PC-3 (cell line): ENCODE results near the gene TCF7L1. TPM values are rescaled to one million over a fixed set of nuclear protein-coding genes. Genes with fewer than 3 reads are reported as not detected.
"Not testable (repeated sequence)": the region's sequence is repeated elsewhere in the genome, so short reads cannot be mapped to it uniquely, and the experiment has no call there.

ENCODE experiments used
- ATAC-seq: fragments of 200-7000 bp; cut with Tn5 transposase; 2 replicates; pipeline ENCODE4 v1.9.1; 2020; ENCODE audit warnings: mild to moderate bottlenecking, moderate library complexity
- BruUV-seq: library from RNA; stranded (reverse); fragments of 400-500 nt; replicated peaks from 2 replicates; lab custom pipeline; 2021; lab: Mats Ljungman, UMichigan
- CTCF ChIA-PET: fragments of 300-600 bp; sonication (Branson Sonifier 250); formaldehyde crosslinking; loops from one replicate; lab custom pipeline; 2022; ENCODE audit warnings: antibody characterized with exemption; lab: Charles Lee
- POLR2A ChIA-PET: fragments of 300-600 bp; sonication (Branson Sonifier 250); formaldehyde crosslinking; loops from one replicate; lab custom pipeline; 2022; ENCODE audit warnings: antibody characterized with exemption; ENCODE audit not compliant: unreplicated experiment; lab: Charles Lee
- DNase-seq: peaks from one replicate; pipeline ENCODE4 v3.0.0-alpha.2; 2015
- H2AFZ ChIP-seq: fragments of 300-600 bp; sonication (generic); 2 replicates; pipeline ENCODE4 v1.6.0; 2016; ENCODE audit warnings: antibody characterized with exemption, low read length
- H3F3A ChIP-seq: fragments of 300-600 bp; sonication (generic); one replicate; pipeline ENCODE4 v1.6.0; 2017; ENCODE audit warnings: antibody characterized with exemption, low read length, control low read depth, mild to moderate bottlenecking; ENCODE audit not compliant: unreplicated experiment
- H3K27ac ChIP-seq: fragments of 300-600 bp; sonication (generic); 2 replicates; pipeline ENCODE4 v1.5.1; 2016; ENCODE audit warnings: mild to moderate bottlenecking, low read length
- H3K27me3 ChIP-seq: fragments of 300-600 bp; sonication (generic); 2 replicates; pipeline ENCODE4 v1.6.1; 2016; ENCODE audit warnings: low read length, mixed read lengths
- H3K36me3 ChIP-seq: fragments of 300-600 bp; sonication (generic); 2 replicates; pipeline ENCODE4 v1.6.1; 2016; ENCODE audit warnings: low read depth, mixed run types, low read length, mixed read lengths
- H3K4me1 ChIP-seq: fragments of 300-600 bp; sonication (generic); 2 replicates; pipeline ENCODE4 v1.5.1; 2016; ENCODE audit warnings: low read length; ENCODE audit not compliant: insufficient read depth
- H3K4me2 ChIP-seq: fragments of 300-600 bp; sonication (generic); 2 replicates; pipeline ENCODE4 v1.6.0; 2016; ENCODE audit warnings: low read length
- H3K4me3 ChIP-seq: fragments of 300-600 bp; sonication (generic); 2 replicates; pipeline ENCODE4 v1.5.1; 2016; ENCODE audit warnings: mild to moderate bottlenecking, low read length, mixed read lengths
- H3K79me2 ChIP-seq: fragments of 300-600 bp; sonication (generic); 2 replicates; pipeline ENCODE4 v1.6.1; 2017; ENCODE audit warnings: low read length, mixed read lengths
- H3K9ac ChIP-seq: fragments of 300-600 bp; sonication (generic); 2 replicates; pipeline ENCODE4 v1.6.0; 2016; ENCODE audit warnings: mild to moderate bottlenecking, low read length
- H3K9me2 ChIP-seq: fragments of 300-600 bp; sonication (generic); replicated peaks from 2 replicates; pipeline ENCODE4 v1.6.1; 2016; ENCODE audit warnings: mixed run types, low read length, mixed read lengths
- H3K9me3 ChIP-seq: fragments of 300-600 bp; sonication (generic); 2 replicates; pipeline ENCODE4 v1.6.1; 2016; ENCODE audit warnings: low read length, mixed read lengths
- H4K20me1 ChIP-seq: fragments of 300-600 bp; sonication (generic); 2 replicates; pipeline ENCODE4 v1.6.1; 2016; ENCODE audit warnings: low read length, mixed read lengths
- CTCF ChIP-seq: fragments of 300-600 bp; sonication (generic); conservative IDR thresholded peaks from 2 replicates; pipeline ENCODE4 v1.5.1; 2017; ENCODE audit warnings: antibody characterized with exemption, low read depth, mild to moderate bottlenecking, low read length
- EZH2 ChIP-seq: fragments of 300-600 bp; sonication (generic); IDR thresholded peaks from one replicate; pipeline ENCODE4 v1.6.1; 2017; ENCODE audit warnings: antibody characterized with exemption, mild to moderate bottlenecking, low read length; ENCODE audit not compliant: unreplicated experiment
- EZH2phosphoT487 ChIP-seq: fragments of 300-600 bp; sonication (generic); IDR thresholded peaks from 2 replicates; pipeline ENCODE4 v1.6.1; 2018; ENCODE audit warnings: mild to moderate bottlenecking, antibody characterized with exemption, low read length, borderline replicate concordance
- intact Hi-C: fragments of 100-400 bp; cut with micrococcal nuclease; formaldehyde crosslinking; loops from 2 replicates; pipeline ENCODE4 v1.9.0; 2023
- total RNA-seq: library from RNA; depleted of rRNA; stranded (reverse); fragments of >200 nt; gene quantifications from 2 replicates; pipeline ENCODE4 v1.2.3, GENCODE V29; 2014

The TCF7L1 gene
- total RNA-seq, 1 experiment from 2014 or later = 1.8 TPM

DNA sequence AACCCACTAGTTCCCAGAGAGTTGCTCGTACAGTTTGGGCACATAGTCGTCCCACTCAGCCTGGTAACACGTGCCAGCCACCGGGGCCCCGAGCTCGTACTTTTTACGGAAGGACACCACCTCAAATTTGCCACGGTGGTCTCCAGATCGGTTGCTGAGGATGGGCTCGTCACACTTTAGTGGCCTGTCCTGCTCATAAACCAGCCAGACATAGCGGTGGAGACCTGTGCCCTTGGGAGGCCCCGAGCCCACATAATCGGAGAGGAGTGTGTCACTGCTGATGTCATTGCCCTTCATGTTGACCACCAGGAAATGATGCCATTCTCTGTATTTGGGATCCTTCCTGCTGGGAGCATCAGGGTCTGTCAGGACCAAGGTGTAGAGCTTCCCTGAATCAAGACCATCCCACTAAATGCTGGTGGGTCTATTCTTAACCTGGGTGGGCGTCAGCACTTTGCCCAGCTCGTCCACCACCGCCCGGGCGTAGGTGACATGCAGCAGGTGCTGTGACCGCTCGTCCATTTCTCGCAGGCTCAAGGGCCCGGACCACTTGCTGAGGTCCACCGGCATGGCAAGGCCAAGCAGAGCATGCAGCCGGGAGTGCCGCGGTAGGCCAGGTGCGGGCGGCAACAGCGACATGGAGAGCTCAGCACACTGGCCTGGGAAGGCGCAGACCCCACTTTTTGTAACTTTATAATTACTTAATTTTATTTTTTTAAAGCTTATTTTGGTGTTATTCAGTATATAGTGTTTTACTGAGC lies 208.3 kb downstream of the TCF7L1 start:
- Histone ChIP-seq H3K79me2 (no peaks in the 10 kb centered on the region), H2AFZ (no peak overlapping the region), H3K4me2 (no peak overlapping the region), H3K27me3 (no peaks in the 10 kb centered on the region), H4K20me1 (no peaks in the 10 kb centered on the region), H3K9me2 (no peaks in the 10 kb centered on the region), H3K9ac (no peak overlapping the region), H3K4me3 (no peak overlapping the region), H3K4me1 (no peaks in the 10 kb centered on the region; the same call in 1 of the 2 replicates), H3F3A (no peaks in the 10 kb centered on the region), H3K27ac (no peak overlapping the region), H3K9me3 (no peaks in the 10 kb centered on the region), H3K36me3 (peaks cover 15% of the 10 kb centered on the region)
- DNase-seq (no peak), ATAC-seq (no peak)
- BruUV-seq = no TSS peak
- CTCF ChIA-PET = no interaction called here
- intact Hi-C loops = no loop called here
- POLR2A ChIA-PET = interaction anchor here (0.6 kb wide), 1 partner anchor 206 kb away, joined by 3 read pairs; no protein-coding TSS in a partner anchor
- TF ChIP-seq EZH2 (no peak), EZH2phosphoT487 (no peak)

- BruUV-seq = no TSS peak
- H3K4me1 ChIP-seq = no peaks in the 10 kb centered on the region; the same call in 1 of the 2 replicates
- no peak overlapping the region for H3K4me3 ChIP-seq
- H2AFZ ChIP-seq = no peak overlapping the region
- peaks cover 22% of the 10 kb centered on the region for H3K36me3 ChIP-seq
- DNase-seq (no peak), ATAC-seq (peak; percentile 4; the same call in 1 of the 2 replicates)
- no peaks in the 10 kb centered on the region for H3K9me2 ChIP-seq
- TF ChIP-seq EZH2phosphoT487 (no peak), EZH2 (no peak), CTCF (no peak)
- CTCF ChIA-PET = no interaction called here
- H3K27me3 ChIP-seq = no peaks in the 10 kb centered on the region
- no peak overlapping the region for H3K9ac ChIP-seq
- no peak overlapping the region for H3K4me2 ChIP-seq
- H3K9me3 ChIP-seq = no peaks in the 10 kb centered on the region
- no peak overlapping the region for H3K27ac ChIP-seq
- no peaks in the 10 kb centered on the region for H3K79me2 ChIP-seq
- H4K20me1 ChIP-seq = no peaks in the 10 kb centered on the region
- intact Hi-C loops = no loop called here
- H3F3A ChIP-seq = no peaks in the 10 kb centered on the region
- POLR2A ChIA-PET = interaction anchor here (0.6 kb wide), 1 partner anchor 206 kb away, joined by 3 read pairs; no protein-coding TSS in a partner anchor
Measured at GRCh38 chr2:85342156-85342555, 209.0 kb downstream of the TCF7L1 start.

GRCh38 chr2:85343207-85343895 lies 210.2 kb downstream of the TCF7L1 start:
- H3K79me2 ChIP-seq, CTCF ChIA-PET, POLR2A ChIA-PET, H3K4me2 ChIP-seq, H3K4me1 ChIP-seq, H2AFZ ChIP-seq, H3K9me2 ChIP-seq, H3K9me3 ChIP-seq, ATAC-seq, H3K9ac ChIP-seq, H3K27me3 ChIP-seq, H3K4me3 ChIP-seq, H3F3A ChIP-seq, H4K20me1 ChIP-seq, intact Hi-C loops, H3K27ac ChIP-seq, DNase-seq: not testable (repeated sequence)
- BruUV-seq = TSS peak; percentile 73
- peaks cover 28% of the 10 kb centered on the region for H3K36me3 ChIP-seq
